HK-2 (cell line): ENCODE measurements around the gene UTP25.
"Not testable (repeated sequence)": the region's sequence is repeated elsewhere in the genome, so short reads cannot be mapped to it uniquely, and the experiment has no call there.

Source experiments
- DNase-seq: peaks from one replicate; pipeline ENCODE4 v3.0.0-alpha.2; 2018; ENCODE audit not compliant: unreplicated experiment

Gene UTP25

DNA sequence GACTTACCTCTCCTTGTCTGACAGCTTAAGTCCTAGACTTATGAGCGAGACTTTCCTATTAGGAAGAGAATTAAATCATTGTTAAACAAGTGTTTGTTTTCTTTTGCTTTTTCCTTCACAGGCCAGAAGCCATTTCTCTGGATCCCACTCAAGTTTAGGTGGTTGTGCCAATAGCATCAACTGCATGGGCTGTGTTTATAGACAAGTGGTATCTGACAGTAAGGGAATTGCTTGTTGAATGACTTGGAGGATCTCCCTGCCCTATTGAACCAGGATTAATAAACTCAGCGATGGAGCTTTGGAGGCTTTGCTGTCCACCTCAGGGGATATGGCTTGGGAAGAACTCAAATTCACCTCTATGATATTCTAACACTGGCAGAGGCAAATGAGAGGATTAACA is 43.7 kb downstream of the UTP25 start:
- DNase-seq, result no peak

DNA sequence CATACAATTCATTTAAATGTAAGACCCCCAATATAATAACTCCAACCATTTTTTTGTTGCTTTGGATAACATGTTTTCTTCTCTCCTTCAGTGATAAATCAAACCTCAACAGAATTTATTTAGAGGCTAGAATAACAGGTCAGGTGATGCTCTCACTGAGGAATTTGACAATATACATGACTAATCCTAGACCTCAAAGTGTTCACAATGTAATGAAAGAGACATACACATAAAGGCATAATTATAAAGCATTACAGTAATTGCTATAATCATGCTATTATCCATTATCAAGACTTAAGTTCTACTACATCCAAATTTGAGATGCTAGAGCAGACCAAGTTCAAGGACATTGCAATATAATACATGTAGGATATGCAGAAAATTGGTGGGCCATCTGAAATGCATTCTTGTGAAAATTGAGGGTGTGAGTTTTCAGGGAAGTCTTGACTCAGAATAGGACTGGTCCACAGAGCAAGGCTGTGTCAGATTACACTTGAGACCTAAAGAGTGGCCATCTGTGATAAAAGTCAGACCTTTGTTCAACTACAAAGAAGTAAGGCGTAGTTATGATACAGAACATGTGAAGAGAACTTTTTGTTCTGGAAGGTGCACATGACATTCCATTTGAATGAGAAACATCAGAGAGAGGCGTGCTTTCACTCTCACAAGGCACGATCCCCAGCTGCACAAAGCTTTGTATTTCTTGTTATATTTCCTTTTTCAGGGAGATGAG is 45.5 kb downstream of the UTP25 start:
- DNase-seq, result no peak

DNA sequence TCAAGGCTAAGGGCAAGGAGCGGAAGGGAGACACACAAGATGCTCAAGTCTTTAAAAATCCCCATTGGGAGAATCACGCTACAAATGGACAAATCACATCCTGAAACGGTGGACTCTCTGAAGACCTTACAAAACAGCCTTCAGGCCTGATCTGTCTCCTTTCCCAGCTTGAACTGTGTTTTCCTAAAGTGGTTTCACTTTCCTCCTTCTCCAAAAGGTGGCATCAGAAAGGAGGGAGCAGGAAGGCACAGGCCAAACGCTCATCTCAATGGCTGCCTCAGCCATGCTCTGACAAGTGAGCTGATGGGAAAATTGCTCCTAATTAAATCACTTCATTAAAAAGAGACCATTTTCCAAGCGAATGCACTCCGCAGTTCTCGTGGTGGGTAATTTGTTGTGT is 47.7 kb downstream of the UTP25 start:
- DNase-seq, result no peak

DNA sequence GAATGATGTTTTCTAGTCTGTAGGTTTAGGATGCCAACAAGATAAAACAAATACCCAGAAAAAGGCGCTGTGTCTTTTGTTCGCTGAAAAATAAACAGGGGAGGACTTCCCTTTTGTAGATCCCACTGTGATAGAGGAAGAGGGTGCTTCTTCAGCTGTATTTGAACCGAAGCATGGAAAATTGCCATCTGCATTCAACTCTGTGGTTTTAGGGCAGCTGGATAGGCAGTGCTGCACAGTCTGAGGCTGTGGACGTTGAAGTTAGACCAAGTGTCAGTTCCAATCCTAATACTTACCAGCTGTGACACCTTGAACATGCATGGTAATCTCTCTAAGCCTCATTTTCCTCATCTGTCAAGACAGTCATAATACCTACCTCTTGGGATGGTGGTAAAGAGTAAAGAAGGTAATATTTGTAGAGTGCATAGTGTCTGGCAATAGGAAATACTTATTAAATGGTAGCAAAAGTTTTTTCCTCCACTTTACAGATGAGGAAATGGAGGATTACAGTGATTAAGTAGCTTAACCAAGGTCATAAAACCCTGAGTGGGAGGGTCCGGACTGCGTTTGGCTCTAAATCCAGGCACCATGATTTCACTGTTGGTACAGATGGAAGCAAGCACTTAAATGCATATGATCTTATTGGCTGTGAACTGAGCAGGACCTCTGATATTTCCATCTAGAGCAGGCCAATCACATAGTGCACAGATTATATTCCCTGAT is 48.5 kb downstream of the UTP25 start:
- no peak for DNase-seq

DNA sequence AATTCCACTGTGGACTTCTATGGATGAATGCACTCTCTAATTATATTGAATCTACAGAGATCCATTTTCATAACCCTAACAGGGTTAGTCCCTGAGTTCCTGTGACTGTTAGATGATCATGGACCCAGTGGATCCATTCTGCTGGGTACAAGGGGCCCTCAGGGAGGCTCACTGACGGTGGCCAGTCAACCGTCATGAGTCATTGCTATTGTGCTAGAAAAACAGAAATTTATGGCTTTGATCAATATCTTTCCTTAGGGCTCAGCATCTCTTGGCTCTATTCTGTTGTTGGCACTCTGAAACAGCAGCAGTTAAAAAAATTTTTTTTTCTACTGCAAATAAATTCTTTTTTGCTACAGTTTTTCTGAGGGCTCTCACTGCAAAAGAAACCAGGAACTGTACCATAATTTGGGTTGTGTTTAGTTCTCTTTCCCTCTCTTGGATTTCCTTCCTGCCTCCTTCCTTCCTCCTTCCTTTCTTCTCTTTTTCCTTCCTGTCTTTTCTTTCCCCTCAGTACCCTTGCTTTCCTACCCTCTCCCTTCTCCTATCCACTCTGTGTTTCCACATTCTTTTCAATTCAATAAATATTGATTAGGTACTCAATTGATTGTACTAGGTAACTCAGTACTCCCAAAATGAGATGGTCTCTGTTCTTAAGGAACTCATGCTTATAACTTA is 49.5 kb downstream of the UTP25 start:
- DNase-seq, result no peak

DNA sequence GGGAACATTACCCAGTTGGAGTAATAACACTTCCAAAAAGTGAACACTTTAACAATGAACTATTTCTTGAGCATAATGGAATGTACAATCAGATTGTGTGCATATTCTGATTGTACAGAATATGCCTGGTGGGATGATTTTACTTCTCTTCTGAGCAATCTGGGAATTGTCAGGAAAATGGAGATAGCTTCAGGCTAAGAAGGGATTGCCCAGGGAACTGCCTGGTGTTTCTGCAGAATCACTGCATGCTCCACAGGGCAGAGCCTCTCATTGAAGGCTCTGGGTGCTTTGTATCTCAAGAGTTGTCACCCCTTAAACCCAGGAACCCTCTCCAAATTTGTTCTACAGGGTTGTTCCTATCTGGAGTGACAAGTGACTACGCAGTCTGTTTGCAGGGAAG is 51.2 kb downstream of the UTP25 start:
- no peak for DNase-seq

DNA sequence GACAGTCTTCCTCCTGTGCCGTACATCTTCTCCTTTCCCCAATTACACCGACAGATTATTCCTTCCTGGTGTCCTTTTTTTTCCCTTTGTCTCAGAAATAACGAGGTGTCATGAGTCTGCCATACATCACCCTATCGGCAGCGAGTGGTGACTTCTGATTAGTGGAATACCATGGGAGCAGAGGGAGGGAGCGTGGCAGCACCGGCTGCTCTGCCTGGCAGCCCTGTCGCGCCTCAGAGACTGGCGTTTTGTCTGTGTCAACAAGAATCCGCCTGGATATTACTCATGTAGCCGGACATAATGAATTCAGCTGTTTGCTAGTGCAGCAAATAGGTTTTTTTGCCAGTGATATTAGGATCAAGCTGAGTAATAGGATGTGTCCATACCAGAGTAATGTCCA is 51.8 kb downstream of the UTP25 start:
- DNase-seq, result no peak

DNA sequence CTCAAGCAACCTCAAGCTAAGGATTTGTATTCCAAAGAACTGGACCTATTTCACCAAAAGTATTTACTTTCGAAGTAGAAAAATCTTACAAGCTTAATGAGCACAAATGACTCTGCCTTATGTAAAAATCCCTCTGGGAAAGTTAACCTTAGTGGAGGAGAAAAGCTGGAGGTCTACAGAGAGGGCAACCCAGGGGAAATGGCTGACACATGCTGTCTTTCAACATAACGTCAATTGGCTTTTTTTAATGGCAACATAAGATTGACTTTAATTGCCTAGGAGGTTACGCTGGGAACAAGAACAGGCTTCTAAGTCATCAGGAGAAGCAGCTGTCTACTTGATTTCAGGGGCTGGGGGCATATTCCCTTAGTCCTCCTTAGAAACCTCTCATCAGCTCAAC is 52.3 kb downstream of the UTP25 start:
- no peak for DNase-seq

DNA sequence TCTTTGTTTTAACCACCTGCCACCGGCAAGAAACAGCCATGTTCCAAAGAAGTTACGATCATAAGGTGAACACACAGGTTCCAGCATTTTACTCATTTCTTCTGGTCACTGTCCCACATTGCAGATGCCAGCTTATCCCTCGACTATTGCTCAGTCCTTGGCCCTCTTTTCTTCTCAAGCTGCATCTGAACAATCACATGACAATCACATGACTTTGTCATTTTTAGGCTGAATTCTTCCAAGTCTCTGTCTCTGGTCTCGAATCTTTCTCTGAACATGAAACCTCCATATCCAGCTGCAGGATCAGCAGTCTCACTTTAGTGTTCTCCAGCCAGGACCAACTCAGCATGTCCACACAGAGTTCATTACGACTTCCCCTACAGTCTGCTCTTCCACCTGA is 53.8 kb downstream of the UTP25 start:
- no peak for DNase-seq

DNA sequence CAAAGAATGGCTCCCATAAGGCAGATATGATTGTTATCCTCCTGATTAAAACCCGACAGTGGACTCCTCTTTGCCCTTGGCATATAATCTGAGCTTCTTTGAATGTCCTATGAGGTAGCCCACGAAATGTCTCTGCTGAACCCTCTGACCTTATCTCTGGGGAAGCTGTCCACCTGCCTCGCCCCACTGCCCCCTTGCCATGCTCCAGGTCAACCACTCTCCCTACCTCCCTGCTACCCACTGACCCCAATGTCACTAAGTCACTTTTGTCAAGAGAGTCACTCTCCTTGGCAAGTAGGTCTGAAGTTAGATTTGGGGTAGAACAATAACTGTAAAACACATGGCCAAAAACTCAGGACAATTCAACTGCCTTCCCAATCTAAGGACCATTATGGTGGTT is 54.5 kb downstream of the UTP25 start:
- DNase-seq, result no peak

DNA sequence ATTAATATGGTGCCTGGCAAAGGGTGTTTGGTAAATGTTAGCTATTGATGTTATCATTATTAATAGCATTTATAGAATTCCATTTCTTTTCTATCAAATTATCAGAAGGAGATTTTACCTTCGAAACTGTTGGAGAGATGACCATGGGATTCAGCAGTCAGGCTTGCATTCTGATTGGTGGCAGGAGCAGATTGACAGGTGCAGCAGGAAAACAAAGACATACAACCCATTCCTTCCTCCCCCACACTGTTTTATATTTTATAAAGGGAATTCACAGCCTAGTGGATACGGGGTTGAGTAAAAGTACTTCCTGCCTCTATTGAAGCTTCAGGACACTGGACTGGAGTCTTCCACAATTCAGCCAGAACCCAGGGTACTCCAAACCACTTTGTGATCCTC is 55.2 kb downstream of the UTP25 start:
- DNase-seq, result peak; percentile 48

DNA sequence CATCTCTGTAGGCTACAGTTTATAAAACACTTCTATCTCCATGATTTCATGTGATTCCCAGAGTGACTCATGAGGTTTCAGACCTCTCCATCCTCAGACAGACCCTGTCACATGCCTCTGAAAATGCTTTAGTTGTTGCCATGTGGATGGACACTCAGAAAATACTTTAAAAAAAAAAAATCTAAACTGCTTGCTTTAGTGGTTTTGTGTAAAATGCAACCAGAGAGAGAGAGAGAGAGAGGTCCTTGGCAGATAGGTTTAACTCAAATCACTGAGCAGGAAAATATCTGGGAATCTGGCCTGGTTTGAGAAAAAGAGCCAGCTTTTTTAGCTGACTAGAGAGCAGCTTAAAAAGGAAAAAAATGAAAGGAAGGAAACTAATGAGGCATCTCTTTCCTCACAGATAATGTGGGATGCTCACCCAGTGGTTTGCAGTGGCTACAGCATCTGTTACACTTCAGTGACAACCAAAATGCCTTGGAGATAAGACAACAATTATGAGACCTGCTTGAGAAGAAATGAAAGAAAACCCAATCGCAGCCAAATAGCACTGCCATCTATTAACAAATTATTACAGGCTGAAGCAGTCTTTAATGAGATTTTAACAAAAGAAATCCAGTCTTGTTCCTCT is 55.7 kb downstream of the UTP25 start:
- peak; percentile 41 for DNase-seq

DNA sequence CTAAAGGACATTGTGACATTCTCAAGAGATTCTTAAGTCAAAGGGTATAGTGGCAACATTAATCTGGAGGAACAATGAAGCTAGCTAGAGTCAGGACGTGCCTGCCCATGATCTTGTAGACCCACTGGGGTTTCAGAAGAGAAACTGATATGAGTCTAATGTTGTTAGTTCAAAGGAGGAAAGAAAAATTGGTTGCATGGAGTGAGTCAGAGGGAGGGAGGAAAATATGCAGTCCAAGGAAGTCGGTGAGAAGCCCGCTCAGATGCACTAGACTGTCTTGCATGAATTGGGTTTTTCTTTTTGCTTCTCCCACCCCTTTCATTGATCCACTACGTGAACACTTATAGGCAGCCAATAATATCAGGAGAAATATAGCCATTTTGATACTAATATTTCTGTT is 56.5 kb downstream of the UTP25 start:
- DNase-seq, result no peak

DNA sequence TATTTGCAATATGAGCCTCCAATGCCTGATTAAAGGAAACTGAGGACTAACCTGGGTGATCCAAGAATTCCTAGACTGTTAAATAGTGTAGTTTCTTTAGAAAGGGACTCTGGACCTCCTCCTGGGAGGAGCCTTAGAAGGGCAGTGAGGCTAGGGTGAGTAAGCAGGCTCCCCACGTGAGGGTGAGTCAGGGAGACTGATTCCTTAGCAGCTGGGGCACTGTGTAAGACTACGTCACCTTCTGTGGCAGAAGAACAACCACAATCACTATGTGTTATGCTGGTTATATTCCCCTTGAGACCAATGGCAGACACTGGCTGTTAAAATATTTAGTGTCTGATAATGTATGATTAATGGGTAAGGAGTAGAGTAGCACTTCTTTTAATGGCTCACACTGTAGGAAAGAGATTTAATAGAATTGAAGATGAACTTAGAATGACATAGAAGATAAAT is 56.9 kb downstream of the UTP25 start:
- DNase-seq, result peak; percentile 92

DNA sequence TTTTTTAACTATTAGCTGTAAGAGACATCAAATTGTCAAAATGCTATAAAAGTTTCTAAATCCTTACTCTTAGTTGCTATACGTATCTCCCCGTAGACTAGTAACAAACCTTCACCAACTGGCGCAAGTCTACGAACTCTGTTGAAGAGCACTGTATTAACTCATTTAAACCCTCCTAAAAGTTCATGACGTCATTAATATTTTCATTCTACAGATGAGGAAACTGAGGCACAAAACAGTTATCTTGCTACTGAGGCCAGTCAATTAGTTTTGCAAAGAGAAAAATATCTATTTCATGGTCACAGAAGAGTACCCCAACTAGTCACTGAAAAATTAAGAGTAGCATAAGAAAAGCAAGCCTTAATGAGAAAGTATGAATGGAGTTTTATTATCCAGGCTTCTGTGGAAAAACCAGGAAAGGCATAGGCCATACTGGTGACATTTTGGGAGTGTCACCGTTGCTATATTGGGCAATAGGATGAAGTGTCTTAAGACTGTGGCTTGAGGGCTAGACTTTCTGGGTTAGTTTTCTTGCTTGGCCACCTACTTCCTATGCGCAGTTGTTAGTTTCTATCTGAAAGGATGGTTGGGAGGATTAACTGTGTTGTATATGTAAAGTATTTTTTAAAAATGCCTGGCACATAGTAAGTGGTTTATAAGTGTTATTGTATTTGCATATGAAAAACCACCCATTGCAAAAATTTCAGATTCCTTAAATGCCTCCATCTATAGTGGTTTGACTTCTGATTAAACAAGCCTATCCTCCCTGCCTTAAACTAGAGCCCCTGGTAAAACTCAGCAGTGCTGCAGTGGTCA is 57.8 kb downstream of the UTP25 start:
- DNase-seq, result no peak

DNA sequence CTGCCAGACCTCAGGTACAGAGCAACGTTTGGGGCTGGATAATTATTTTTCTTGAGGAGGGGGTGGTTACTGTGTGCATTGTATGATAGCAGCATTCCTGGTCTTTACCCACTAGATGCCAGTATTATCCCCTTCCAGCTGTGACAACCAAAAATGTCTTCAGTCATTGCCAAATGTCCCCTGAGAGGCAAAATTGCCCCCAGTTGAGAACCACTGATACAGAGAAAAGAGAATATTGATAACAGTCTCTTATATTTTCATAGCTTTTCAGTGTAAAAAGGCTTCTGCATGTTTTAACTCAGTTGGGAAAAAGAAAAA is 58.4 kb downstream of the UTP25 start:
- DNase-seq, result no peak

DNA sequence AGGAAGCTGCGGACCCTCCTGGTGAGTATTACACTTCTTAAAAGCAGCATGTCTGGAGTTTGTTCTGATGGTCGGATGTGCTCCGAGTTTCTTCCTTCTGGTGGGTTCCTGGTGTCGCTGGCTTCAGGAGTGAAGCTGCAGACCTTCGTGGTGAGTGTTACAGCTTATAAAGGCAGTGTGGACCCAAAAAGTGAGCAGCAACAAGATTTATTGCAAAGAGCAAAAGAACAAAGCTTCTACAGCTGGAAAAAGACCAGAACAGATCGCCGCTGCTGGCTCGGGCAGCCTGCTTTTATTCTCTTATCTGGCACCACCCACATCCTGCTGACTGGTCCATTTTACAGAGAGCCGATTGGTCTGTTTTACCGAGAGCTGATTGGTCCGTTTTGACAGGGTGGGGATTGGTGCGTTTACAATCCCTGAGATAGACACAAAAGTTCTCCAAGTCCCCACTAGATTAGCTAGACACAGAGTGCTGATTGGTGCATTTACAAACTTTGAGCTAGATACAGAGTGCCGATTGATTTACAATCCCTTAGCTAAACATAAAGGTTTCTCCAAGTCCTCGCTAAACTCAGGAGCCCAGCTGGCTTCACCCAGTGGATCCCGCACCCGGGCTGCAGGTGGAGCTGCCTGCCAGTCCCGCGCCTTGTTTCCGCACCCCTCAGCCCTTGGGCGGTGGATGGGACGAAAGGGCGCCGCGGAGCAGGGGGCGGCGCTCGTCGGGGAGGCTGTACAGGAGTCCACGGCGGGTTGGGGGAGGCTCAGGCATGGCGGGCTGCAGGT is 60.7 kb downstream of the UTP25 start:
- DNase-seq, result not testable (repeated sequence)

DNA sequence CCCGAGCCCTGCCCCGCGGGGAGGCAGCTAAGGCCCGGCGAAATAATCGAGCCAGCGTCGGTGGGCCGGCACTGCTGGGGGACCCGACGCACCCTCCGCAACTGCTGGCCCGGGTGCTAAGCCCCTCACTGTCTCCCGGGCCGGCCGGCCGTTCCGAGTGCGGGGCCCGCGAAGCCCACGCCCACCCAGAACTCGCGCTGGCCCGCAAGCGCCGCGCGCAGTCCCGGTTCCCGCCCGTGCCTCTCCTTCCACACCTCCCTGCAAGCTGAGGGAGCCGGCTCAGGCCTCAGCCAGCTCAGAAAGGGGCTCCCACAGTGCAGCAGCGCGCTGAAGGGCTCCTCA is 61.3 kb downstream of the UTP25 start:
- no peak for DNase-seq

DNA sequence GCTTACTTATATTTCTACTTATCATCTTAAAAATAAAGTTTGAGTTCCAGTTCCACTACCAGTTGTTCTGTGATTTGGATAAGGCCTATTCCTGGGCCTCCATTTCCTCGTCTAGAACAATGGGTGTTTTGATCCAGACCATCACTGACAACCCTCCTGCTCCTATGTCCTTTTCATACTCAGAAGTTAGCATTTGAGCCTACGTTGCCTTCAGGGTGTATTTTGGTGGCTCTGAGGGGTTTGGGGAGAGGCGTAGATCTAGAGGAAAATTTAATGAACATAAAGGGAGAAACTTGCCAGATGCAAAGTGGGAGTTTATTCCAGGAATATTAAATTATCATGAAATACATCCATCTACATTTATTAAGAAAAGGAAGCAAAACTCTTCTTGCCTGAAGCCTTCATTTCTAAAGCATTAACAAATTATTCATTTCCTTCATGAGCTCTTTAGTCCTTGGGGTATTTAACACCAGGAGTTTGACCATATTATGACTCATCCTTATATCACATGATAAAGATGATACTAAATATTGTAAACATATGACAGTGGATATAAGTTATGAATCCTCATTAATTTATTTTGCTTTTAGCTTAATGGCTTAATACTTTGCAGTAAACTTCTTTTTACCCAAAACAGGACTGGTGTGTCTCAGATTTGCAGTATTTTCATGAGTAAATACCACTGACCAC is 63.0 kb downstream of the UTP25 start:
- DNase-seq, result no peak

DNA sequence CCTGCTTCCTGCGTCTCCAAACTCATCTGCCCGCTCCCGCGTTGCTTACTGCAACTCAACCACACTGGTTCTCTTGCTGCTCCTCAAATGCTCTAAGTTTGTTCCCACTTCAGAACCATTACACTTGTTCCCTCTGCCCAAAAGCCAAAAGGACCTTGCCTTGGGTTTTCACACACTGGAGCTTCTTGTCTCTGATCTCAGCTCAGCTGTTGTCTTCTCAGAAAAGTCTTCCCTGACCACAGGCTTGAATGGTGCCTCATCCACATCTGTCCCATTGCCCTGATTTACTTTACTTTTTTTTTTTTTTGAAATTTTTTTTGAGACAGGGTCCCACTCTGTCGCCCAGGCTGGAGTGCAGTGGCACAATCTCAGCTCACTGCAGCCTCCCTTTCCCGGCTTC is 66.0 kb downstream of the UTP25 start:
- DNase-seq, result no peak

DNA sequence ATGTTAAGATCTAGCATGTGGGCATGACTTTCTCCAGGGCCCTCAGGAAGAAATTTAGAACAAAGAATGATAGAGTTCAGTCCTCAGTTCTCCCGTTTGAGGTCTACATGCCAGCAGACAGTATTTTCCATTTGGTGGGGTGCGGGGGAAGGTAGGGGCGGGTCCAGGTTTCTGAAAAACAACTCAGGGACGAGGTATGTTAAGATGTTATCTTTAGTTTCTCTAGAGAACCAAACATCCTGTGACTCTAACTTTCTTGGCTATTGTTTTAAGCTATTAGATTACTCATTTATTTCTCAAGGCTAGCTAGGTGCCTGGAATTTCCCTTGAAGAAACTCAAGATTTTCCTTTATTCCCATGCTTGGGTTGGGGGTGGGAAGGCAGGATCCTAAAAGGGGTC is 67.9 kb downstream of the UTP25 start:
- peak; percentile 77 for DNase-seq
